ENCODE measurements around the gene AMZ1. TPM values are rescaled to one million over a fixed set of nuclear protein-coding genes. Genes with fewer than 3 reads are reported as not detected.

Gene AMZ1
- total RNA-seq, 1 donor from 2014 or later: 0.08 TPM

GRCh38 chr7:2649991-2650390 is 38.0 kb upstream of the AMZ1 start:
- no peak for DNase-seq (ENCODE audit: low spot score)
- intact Hi-C loops (cut with DNase I): no loop called here

GRCh38 chr7:2650451-2650850 is 37.6 kb upstream of the AMZ1 start:
- intact Hi-C loops (cut with DNase I): no loop called here
- no peak for DNase-seq (ENCODE audit: low spot score)

- no peak for DNase-seq (ENCODE audit: low spot score)
Measured at GRCh38 chr7:2651336-2651735, 36.7 kb upstream of the AMZ1 start.

GRCh38 chr7:2651847-2652735 is 35.9 kb upstream of the AMZ1 start:
- no peak for DNase-seq (ENCODE audit: low spot score)

More at GRCh38 chr7:2651336-2651735, 36.7 kb upstream of the AMZ1 start:
- intact Hi-C loops (cut with DNase I): no loop called here

GRCh38 chr7:2652736-2653060 is 35.3 kb upstream of the AMZ1 start:
- DNase-seq (ENCODE audit: low spot score): no peak
- intact Hi-C loops (cut with DNase I): no loop called here

More at GRCh38 chr7:2651847-2652735, 35.9 kb upstream of the AMZ1 start:
- intact Hi-C loops (cut with DNase I): no loop called here

- DNase-seq (ENCODE audit: low spot score): no peak
- intact Hi-C loops (cut with DNase I): no loop called here
Measured at GRCh38 chr7:2654059-2654458, 33.9 kb upstream of the AMZ1 start.

GRCh38 chr7:2655870-2656614 is 32.0 kb upstream of the AMZ1 start:
- intact Hi-C loops (cut with DNase I): no loop called here
- no peak for DNase-seq (ENCODE audit: low spot score)

- intact Hi-C loops (cut with DNase I): no loop called here
- DNase-seq (ENCODE audit: low spot score): no peak
Measured at GRCh38 chr7:2657208-2657607, 30.8 kb upstream of the AMZ1 start.

- no peak for DNase-seq (ENCODE audit: low spot score)
Measured at GRCh38 chr7:2657920-2658671, 29.9 kb upstream of the AMZ1 start.

GRCh38 chr7:2658941-2659340 is 29.1 kb upstream of the AMZ1 start:
- no peak for DNase-seq (ENCODE audit: low spot score)
- intact Hi-C loops (cut with DNase I): no loop called here

More at GRCh38 chr7:2657920-2658671, 29.9 kb upstream of the AMZ1 start:
- intact Hi-C loops (cut with DNase I): no loop called here

- intact Hi-C loops (cut with DNase I): no loop called here
- DNase-seq (ENCODE audit: low spot score): no peak
Measured at GRCh38 chr7:2659556-2660358, 28.2 kb upstream of the AMZ1 start.

- DNase-seq (ENCODE audit: low spot score): no peak
- intact Hi-C loops (cut with DNase I): no loop called here
Measured at GRCh38 chr7:2660359-2661095, 27.5 kb upstream of the AMZ1 start.

GRCh38 chr7:2661096-2661449 is 26.9 kb upstream of the AMZ1 start:
- intact Hi-C loops (cut with DNase I): no loop called here
- DNase-seq (ENCODE audit: low spot score): no peak

- DNase-seq (ENCODE audit: low spot score): no peak
- intact Hi-C loops (cut with DNase I): no loop called here
Measured at GRCh38 chr7:2661602-2662272, 26.3 kb upstream of the AMZ1 start.

GRCh38 chr7:2662273-2663120 is 25.5 kb upstream of the AMZ1 start:
- no peak for DNase-seq (ENCODE audit: low spot score)
- intact Hi-C loops (cut with DNase I): no loop called here

- DNase-seq (ENCODE audit: low spot score): no peak
- intact Hi-C loops (cut with DNase I): no loop called here
Measured at GRCh38 chr7:2663121-2663886, 24.7 kb upstream of the AMZ1 start.

- intact Hi-C loops (cut with DNase I): no loop called here
- DNase-seq (ENCODE audit: low spot score): no peak
Measured at GRCh38 chr7:2663960-2664359, 24.0 kb upstream of the AMZ1 start.
